OCI-LY3 (cell line): ENCODE data around the gene KCNK2.

Experiments used
- EZH2phosphoT487 ChIP-seq: fragments of 200-600 bp; shearing (Covaris generic); IDR thresholded peaks from 2 replicates; pipeline ENCODE4 v1.6.1; 2018; ENCODE audit warnings: antibody characterized with exemption, mixed run types, low read depth
- TF ChIP-seq, protein P1 (sequence below): fragments of 200-600, 300-600 bp; sonication (generic); IDR thresholded peaks from 2 replicates; pipeline ENCODE4 v1.5.1; 2014; ENCODE audit warnings: antibody characterized with exemption, low read length, low read depth

DNA sequence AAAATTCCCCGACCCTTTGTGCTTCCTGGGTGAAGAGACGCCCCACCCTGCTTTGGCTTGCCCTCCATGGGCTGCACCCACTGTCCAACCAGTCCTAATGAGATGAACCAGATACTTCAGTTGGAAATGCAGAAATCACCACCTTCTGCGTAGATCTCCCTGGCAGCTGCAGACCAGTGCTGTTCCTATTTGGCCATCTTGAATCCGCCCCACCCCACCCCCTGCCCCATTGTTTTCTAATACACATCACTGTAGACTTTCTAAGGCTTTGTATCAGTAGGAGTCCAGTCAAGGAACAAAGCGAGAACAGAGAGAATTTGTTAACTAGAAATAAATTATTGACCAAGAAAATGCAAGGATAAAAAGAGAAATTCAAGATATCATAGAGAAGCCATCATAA, 178.2 kb downstream of the KCNK2 start:
- TF ChIP-seq, protein P1, sequence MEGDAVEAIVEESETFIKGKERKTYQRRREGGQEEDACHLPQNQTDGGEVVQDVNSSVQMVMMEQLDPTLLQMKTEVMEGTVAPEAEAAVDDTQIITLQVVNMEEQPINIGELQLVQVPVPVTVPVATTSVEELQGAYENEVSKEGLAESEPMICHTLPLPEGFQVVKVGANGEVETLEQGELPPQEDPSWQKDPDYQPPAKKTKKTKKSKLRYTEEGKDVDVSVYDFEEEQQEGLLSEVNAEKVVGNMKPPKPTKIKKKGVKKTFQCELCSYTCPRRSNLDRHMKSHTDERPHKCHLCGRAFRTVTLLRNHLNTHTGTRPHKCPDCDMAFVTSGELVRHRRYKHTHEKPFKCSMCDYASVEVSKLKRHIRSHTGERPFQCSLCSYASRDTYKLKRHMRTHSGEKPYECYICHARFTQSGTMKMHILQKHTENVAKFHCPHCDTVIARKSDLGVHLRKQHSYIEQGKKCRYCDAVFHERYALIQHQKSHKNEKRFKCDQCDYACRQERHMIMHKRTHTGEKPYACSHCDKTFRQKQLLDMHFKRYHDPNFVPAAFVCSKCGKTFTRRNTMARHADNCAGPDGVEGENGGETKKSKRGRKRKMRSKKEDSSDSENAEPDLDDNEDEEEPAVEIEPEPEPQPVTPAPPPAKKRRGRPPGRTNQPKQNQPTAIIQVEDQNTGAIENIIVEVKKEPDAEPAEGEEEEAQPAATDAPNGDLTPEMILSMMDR: no peak
- TF ChIP-seq EZH2phosphoT487: no peak
